Nephron progenitor cell (in vitro differentiated cells): ENCODE results near the gene P2RX5.
"Not testable (repeated sequence)": the region's sequence is repeated elsewhere in the genome, so short reads cannot be mapped to it uniquely, and the experiment has no call there.

Experiments
- DNase-seq: peaks from one replicate; pipeline ENCODE4 v3.0.0; 2021
- H3K27ac Mint-ChIP-seq: 2 replicates; pipeline ENCODE4 v1.8.0; 2021; ENCODE audit warnings: mild to moderate bottlenecking, moderate library complexity, mixed read lengths
- H3K27me3 Mint-ChIP-seq: 2 replicates; pipeline ENCODE4 v1.8.0; 2021; ENCODE audit warnings: mild to moderate bottlenecking, low read depth, mixed read lengths; ENCODE audit not compliant: poor library complexity
- H3K36me3 Mint-ChIP-seq: 2 replicates; pipeline ENCODE4 v1.8.0; 2021; ENCODE audit warnings: low read depth, mixed read lengths
- H3K4me1 Mint-ChIP-seq: 2 replicates; pipeline ENCODE4 v1.8.0; 2021; ENCODE audit warnings: mixed read lengths
- H3K4me3 Mint-ChIP-seq: 2 replicates; pipeline ENCODE4 v1.8.0; 2021; ENCODE audit warnings: mild to moderate bottlenecking, moderate library complexity, mixed read lengths
- H3K9me3 Mint-ChIP-seq: 2 replicates; pipeline ENCODE4 v1.8.0; 2021; ENCODE audit warnings: mild to moderate bottlenecking, moderate library complexity, mixed read lengths
- CTCF ChIP-seq: fragments of 200-600 bp; sonication (generic); IDR thresholded peaks from 2 replicates; pipeline ENCODE4 v1.5.0; 2021; ENCODE audit warnings: antibody characterized with exemption

P2RX5 gene

GRCh38 chr17:3719265-3719664 is 23.3 kb upstream of the P2RX5 start:
- no peak for DNase-seq
- Mint-ChIP-seq H3K27me3 (no peaks in the 10 kb centered on the region), H3K4me3 (no peak overlapping the region), H3K9me3 (no peaks in the 10 kb centered on the region), H3K36me3 (peaks cover 31% of the 10 kb centered on the region), H3K4me1 (peaks cover 12% of the 10 kb centered on the region), H3K27ac (no peak overlapping the region)
- no peak for TF ChIP-seq CTCF

- H3K27ac Mint-ChIP-seq = peak overlapping the region; percentile 76
- no peaks in the 10 kb centered on the region for H3K27me3 Mint-ChIP-seq
These were observed 22.2 kb upstream of the P2RX5 start for GRCh38 chr17:3718201-3718600.

GRCh38 chr17:3715296-3715695 is 19.3 kb upstream of the P2RX5 start:
- no peaks in the 10 kb centered on the region for H3K4me1 Mint-ChIP-seq
- no peaks in the 10 kb centered on the region for H3K27me3 Mint-ChIP-seq
- no peaks in the 10 kb centered on the region for H3K9me3 Mint-ChIP-seq
- no peak for TF ChIP-seq CTCF
- H3K4me3 Mint-ChIP-seq = no peak overlapping the region
- no peak overlapping the region for H3K27ac Mint-ChIP-seq
- no peak for DNase-seq
- peaks cover 40% of the 10 kb centered on the region for H3K36me3 Mint-ChIP-seq

More at GRCh38 chr17:3718201-3718600, 22.2 kb upstream of the P2RX5 start:
- TF ChIP-seq CTCF = no peak
- Mint-ChIP-seq H3K9me3 (no peaks in the 10 kb centered on the region), H3K4me3 (no peak overlapping the region), H3K36me3 (peaks cover 31% of the 10 kb centered on the region), H3K4me1 (peaks cover 11% of the 10 kb centered on the region)
- DNase-seq = no peak

- Mint-ChIP-seq H3K4me3 (no peak overlapping the region), H3K36me3 (peaks cover 34% of the 10 kb centered on the region), H3K27me3 (no peaks in the 10 kb centered on the region), H3K4me1 (no peaks in the 10 kb centered on the region), H3K27ac (no peak overlapping the region), H3K9me3 (no peaks in the 10 kb centered on the region)
- no peak for TF ChIP-seq CTCF
- DNase-seq = no peak
These were observed 17.0 kb upstream of the P2RX5 start for GRCh38 chr17:3712811-3713463.

GRCh38 chr17:3710951-3711383 is 15.0 kb upstream of the P2RX5 start:
- Mint-ChIP-seq H3K27ac (no peak overlapping the region), H3K27me3 (peaks cover 4% of the 10 kb centered on the region), H3K4me3 (no peak overlapping the region), H3K4me1 (no peaks in the 10 kb centered on the region), H3K9me3 (no peaks in the 10 kb centered on the region), H3K36me3 (peaks cover 24% of the 10 kb centered on the region)
- TF ChIP-seq CTCF = no peak
- no peak for DNase-seq

GRCh38 chr17:3708366-3708765 is 12.4 kb upstream of the P2RX5 start:
- Mint-ChIP-seq H3K36me3 (peaks cover 16% of the 10 kb centered on the region), H3K4me1 (no peaks in the 10 kb centered on the region), H3K27ac (no peak overlapping the region), H3K4me3 (no peak overlapping the region), H3K9me3 (no peaks in the 10 kb centered on the region), H3K27me3 (peaks cover 10% of the 10 kb centered on the region)
- no peak for DNase-seq
- TF ChIP-seq CTCF = no peak

- peaks cover 15% of the 10 kb centered on the region for H3K27me3 Mint-ChIP-seq
- not testable (repeated sequence) for DNase-seq, H3K27ac Mint-ChIP-seq, H3K4me1 Mint-ChIP-seq, H3K4me3 Mint-ChIP-seq
- peaks cover 15% of the 10 kb centered on the region for H3K9me3 Mint-ChIP-seq
- peaks cover 10% of the 10 kb centered on the region for H3K36me3 Mint-ChIP-seq
These were observed 9.7 kb upstream of the P2RX5 start for GRCh38 chr17:3705718-3705984.
